WTC11 (cell line): ENCODE data around the gene RAB24. TPM values are rescaled to one million over a fixed set of nuclear protein-coding genes. Genes with fewer than 3 reads are reported as not detected.
"Not testable (repeated sequence)": the region's sequence is repeated elsewhere in the genome, so short reads cannot be mapped to it uniquely, and the experiment has no call there.

Experiments
- ATAC-seq: fragments of 200-7000 bp; cut with Tn5 transposase; 2 replicates; pipeline ENCODE4 v1.10.0; 2021; ENCODE audit warnings: mild to moderate bottlenecking, moderate library complexity
- CTCF ChIA-PET: fragments of 300-600 bp; sonication (Branson Sonifier 250); formaldehyde crosslinking; loops from one replicate; lab custom pipeline; 2021; ENCODE audit warnings: antibody characterized with exemption; lab: Charles Lee
- POLR2A ChIA-PET: fragments of 350-600 bp; sonication (Branson Sonifier 250); formaldehyde crosslinking; loops from one replicate; lab custom pipeline; 2021; ENCODE audit warnings: antibody characterized with exemption; lab: Charles Lee
- DNase-seq: peaks from one replicate; pipeline ENCODE4 v3.0.0; 2021; ENCODE audit warnings: low spot score
- H3K27ac Mint-ChIP-seq: 2 replicates; pipeline ENCODE4 v1.8.0; 2021; ENCODE audit warnings: mixed read lengths
- H3K27me3 Mint-ChIP-seq: 2 replicates; pipeline ENCODE4 v1.8.0; 2021; ENCODE audit warnings: low read depth, mild to moderate bottlenecking, moderate library complexity, mixed read lengths
- H3K36me3 Mint-ChIP-seq: 2 replicates; pipeline ENCODE4 v1.8.0; 2021; ENCODE audit warnings: mixed read lengths
- H3K4me1 Mint-ChIP-seq: 2 replicates; pipeline ENCODE4 v1.8.0; 2022; ENCODE audit warnings: mixed read lengths
- H3K4me3 Mint-ChIP-seq: 2 replicates; pipeline ENCODE4 v1.8.0; 2021; ENCODE audit warnings: mild to moderate bottlenecking, moderate library complexity, mixed read lengths
- H3K9me3 Mint-ChIP-seq: 2 replicates; pipeline ENCODE4 v1.8.0; 2021; ENCODE audit warnings: mixed read lengths
- ATF3 ChIP-seq: sonication (generic); formaldehyde crosslinking; conservative IDR thresholded peaks from 2 replicates; pipeline ENCODE4 v1.8.1; 2022; ENCODE audit warnings: mild to moderate bottlenecking, missing genetic modification reagents
- EMX1 ChIP-seq: fragments of 250-450 bp; sonication (Bioruptor Pico); IDR thresholded peaks from 2 replicates; pipeline ENCODE4 v1.8.0; 2021; ENCODE audit warnings: mild to moderate bottlenecking
- GABPB1 ChIP-seq: sonication (generic); formaldehyde crosslinking; IDR thresholded peaks from 2 replicates; pipeline ENCODE4 v1.8.1; 2023; ENCODE audit warnings: mild to moderate bottlenecking, missing genetic modification reagents
- HMGXB4 ChIP-seq: sonication (generic); formaldehyde crosslinking; IDR thresholded peaks from 2 replicates; pipeline ENCODE4 v1.8.1; 2023; ENCODE audit warnings: mild to moderate bottlenecking, moderate library complexity, missing genetic modification reagents
- MAX ChIP-seq: sonication (generic); formaldehyde crosslinking; IDR thresholded peaks from 2 replicates; pipeline ENCODE4 v1.8.0; 2022; ENCODE audit warnings: mild to moderate bottlenecking, missing genetic modification reagents
- RORB ChIP-seq: fragments of 250-450 bp; sonication (Bioruptor Pico); IDR thresholded peaks from 2 replicates; pipeline ENCODE4 v1.9.0; 2021; ENCODE audit warnings: mild to moderate bottlenecking
- USF1 ChIP-seq: sonication (generic); formaldehyde crosslinking; IDR thresholded peaks from 2 replicates; pipeline ENCODE4 v1.8.0; 2022; ENCODE audit warnings: mild to moderate bottlenecking, missing genetic modification reagents
- ZNF121 ChIP-seq: sonication (generic); formaldehyde crosslinking; IDR thresholded peaks from 2 replicates; pipeline ENCODE4 v1.8.0; 2023; ENCODE audit warnings: missing genetic modification reagents
- ZNF281 ChIP-seq: sonication (generic); formaldehyde crosslinking; IDR thresholded peaks from 2 replicates; pipeline ENCODE4 v1.8.0; 2023; ENCODE audit warnings: mild to moderate bottlenecking, missing genetic modification reagents
- ZNF396 ChIP-seq: fragments of 250-450 bp; sonication (Bioruptor Pico); IDR thresholded peaks from 2 replicates; pipeline ENCODE4 v1.8.0; 2021; ENCODE audit warnings: mild to moderate bottlenecking, moderate library complexity, borderline replicate concordance
- ZNF423 ChIP-seq: fragments of 250-450 bp; sonication (Bioruptor Pico); IDR thresholded peaks from 2 replicates; pipeline ENCODE4 v2.1.2; 2022; ENCODE audit warnings: mild to moderate bottlenecking, moderate library complexity
- ZNF425 ChIP-seq: fragments of 250-450 bp; sonication (Bioruptor Pico); conservative IDR thresholded peaks from 2 replicates; pipeline ENCODE4 v1.9.0; 2021; ENCODE audit warnings: mild to moderate bottlenecking
- total RNA-seq: library from RNA; stranded (reverse); gene quantifications from 3 replicates; pipeline ENCODE4 v1.2.3, GENCODE V29; 2021

RAB24 gene
- total RNA-seq, 1 experiment from 2014 or later = 37.0 TPM

GRCh38 chr5:177344891-177345290, 41.4 kb upstream of the RAB24 start:
- no peaks in the 10 kb centered on the region for H3K9me3 Mint-ChIP-seq
- CTCF ChIA-PET = interaction anchor here (0.6 kb wide), 1 partner anchor 32 kb away, joined by 3 read pairs; no protein-coding TSS in a partner anchor
- DNase-seq = no peak
- no peaks in the 10 kb centered on the region for H3K27me3 Mint-ChIP-seq
- peaks cover 22% of the 10 kb centered on the region for H3K4me1 Mint-ChIP-seq
- H3K27ac Mint-ChIP-seq = no peak overlapping the region
- no peak overlapping the region for H3K4me3 Mint-ChIP-seq
- no peak for ATAC-seq
- TF ChIP-seq ZNF281 (CRISPR knock-in tag) (no peak), USF1 (CRISPR knock-in tag) (no peak), ZNF396 (CRISPR knock-in tag) (no peak), EMX1 (CRISPR knock-in tag) (no peak), ZNF423 (CRISPR knock-in tag) (no peak), ATF3 (CRISPR knock-in tag) (no peak), GABPB1 (CRISPR knock-in tag) (no peak), RORB (no peak), HMGXB4 (CRISPR knock-in tag) (no peak)
- POLR2A ChIA-PET = no interaction called here
- H3K36me3 Mint-ChIP-seq = peaks cover 33% of the 10 kb centered on the region

- no peak overlapping the region for H3K4me3 Mint-ChIP-seq
- CTCF ChIA-PET = no interaction called here
- DNase-seq = no peak
- H3K4me1 Mint-ChIP-seq = peaks cover 22% of the 10 kb centered on the region
- no peak overlapping the region; the same call in 1 of the 2 replicates for H3K27ac Mint-ChIP-seq
- no peaks in the 10 kb centered on the region for H3K27me3 Mint-ChIP-seq
- H3K9me3 Mint-ChIP-seq = no peaks in the 10 kb centered on the region
- no peak for ATAC-seq
- POLR2A ChIA-PET = interaction anchor here (1.1 kb wide), 1 partner anchor 23 kb away, joined by 3 read pairs; no protein-coding TSS in a partner anchor
- peaks cover 32% of the 10 kb centered on the region for H3K36me3 Mint-ChIP-seq
- no peak for TF ChIP-seq ZNF425
- TF ChIP-seq ZNF121 (CRISPR knock-in tag) = peak; percentile 94
- no peak for TF ChIP-seq MAX (CRISPR knock-in tag)
Observed at GRCh38 chr5:177343777-177344176, 40.3 kb upstream of the RAB24 start.

GRCh38 chr5:177343000-177343399, 39.5 kb upstream of the RAB24 start:
- H3K27ac Mint-ChIP-seq, POLR2A ChIA-PET, CTCF ChIA-PET, H3K4me3 Mint-ChIP-seq, H3K27me3 Mint-ChIP-seq, DNase-seq, H3K9me3 Mint-ChIP-seq, ATAC-seq: not testable (repeated sequence)
- Mint-ChIP-seq H3K36me3 (peaks cover 32% of the 10 kb centered on the region), H3K4me1 (peaks cover 27% of the 10 kb centered on the region)
